Measurements from ENCODE around the gene PLEKHG4B. TPM values are rescaled to one million over a fixed set of nuclear protein-coding genes. Genes with fewer than 3 reads are reported as not detected.

Gene PLEKHG4B
- total RNA-seq, 1 experiment from 2014 or later = 0.02 TPM

GRCh38 chr5:82097-82496 lies 9.9 kb upstream of the PLEKHG4B start:
- CTCF ChIA-PET = no interaction called here
- H4K20me1 ChIP-seq (ENCODE audit: insufficient read depth) = no peaks in the 10 kb centered on the region
- H2AFZ ChIP-seq (ENCODE audit: low read depth, low read length, poor library complexity, severe bottlenecking) = no peak overlapping the region
- H3K27me3 ChIP-seq (ENCODE audit: insufficient read depth, low read length) = peaks cover 5% of the 10 kb centered on the region; the same call in 1 of the 2 replicates
- H3K9me3 ChIP-seq (ENCODE audit: control insufficient read depth in 1 of 2, insufficient read depth in 1 of 2, low read depth in 1 of 2, low read length in 2 of 2) = no peaks in the 10 kb centered on the region
- no peaks in the 10 kb centered on the region for H3K79me2 ChIP-seq (ENCODE audit: insufficient read depth, low read length)
- BruUV-seq (replicated peaks) = no TSS peak
- RAD21 ChIA-PET (ENCODE audit: low non-redundant PET in 1 of 2, low total read pairs in 2 of 2, uncharacterized antibody in 2 of 2, unreplicated experiment in 2 of 2) = no interaction called here
- peak; percentile 57 for ATAC-seq
- intact Hi-C loops (cut with micrococcal nuclease) = no loop called here
- TF ChIP-seq JUND (IDR thresholded peaks at IDR 0.05) (no peak), POLR2AphosphoS5 (IDR thresholded peaks at IDR 0.05; ENCODE audit: low read depth, low read length) (no peak), RAD21 (IDR thresholded peaks at IDR 0.05; ENCODE audit: low read depth) (no peak), MAX (IDR thresholded peaks at IDR 0.05) (no peak), FOSL1 (IDR thresholded peaks at IDR 0.05; ENCODE audit: low read depth) (no peak), SP1 (IDR thresholded peaks at IDR 0.05; ENCODE audit: low read depth) (no peak), CEBPB (IDR thresholded peaks at IDR 0.05; ENCODE audit: low read depth) (no peak), ZBTB33 (IDR thresholded peaks at IDR 0.05; ENCODE audit: extremely low read depth, insufficient replicate concordance, low read length) (no peak), ATF3 (IDR thresholded peaks at IDR 0.05) (no peak), CBX3 (IDR thresholded peaks at IDR 0.05; ENCODE audit: low read depth) (no peak), YY1 (IDR thresholded peaks at IDR 0.05; ENCODE audit: extremely low read depth, insufficient replicate concordance, low read depth, low read length) (no peak), EGR1 (IDR thresholded peaks at IDR 0.05; ENCODE audit: low read depth) (no peak), POLR2A (IDR thresholded peaks at IDR 0.05; ENCODE audit: borderline replicate concordance, extremely low read depth, insufficient read depth, insufficient read length) (no peak), SRF (IDR thresholded peaks at IDR 0.05; ENCODE audit: low read depth) (no peak), ZNF274 (IDR thresholded peaks at IDR 0.05; ENCODE audit: low read depth, low read length) (no peak), ZFX (IDR thresholded peaks at IDR 0.05) (no peak), ELF1 (IDR thresholded peaks at IDR 0.05; ENCODE audit: borderline replicate concordance, low read depth) (no peak)
- no peak for DNase-seq (ENCODE audit: low read depth, low spot score)
- no peaks in the 10 kb centered on the region for H3K36me3 ChIP-seq (ENCODE audit: control insufficient read depth in 1 of 2, insufficient read depth in 2 of 2, low read length in 2 of 2)
- POLR2A ChIA-PET = no interaction called here
- H3K4me1 ChIP-seq (ENCODE audit: control insufficient read depth in 1 of 2, insufficient read depth in 2 of 2, low read length in 2 of 2) = peaks cover 5 to 15% of the 10 kb centered on the region in 2 experiments; a peak in 2 of 4 replicates
- no peak overlapping the region for H3K9ac ChIP-seq (ENCODE audit: low read length)
- H3K27ac ChIP-seq (ENCODE audit: low read depth, low read length) = no peak overlapping the region
- no peaks in the 10 kb centered on the region for H3K9me2 ChIP-seq (ENCODE audit: insufficient read depth)
- H3K4me2 ChIP-seq (ENCODE audit: low read length) = peak overlapping the region; percentile 30; the same call in 1 of the 2 replicates
- H3K4me3 ChIP-seq (replicated peaks in 1 of 2; ENCODE audit: low read depth in 1 of 2, low read length in 2 of 2) = no peak overlapping the region

Measured in HCT116 (cell line).